Loucy (cell line): ENCODE measurements around the gene MYH9.

ENCODE experiments used
- H2AFZ ChIP-seq: fragments of 200-600 bp; sonication (generic); 2 replicates; pipeline ENCODE4 v1.6.0; 2016; ENCODE audit warnings: antibody characterized with exemption, mild to moderate bottlenecking, low read length, moderate library complexity
- H3F3A ChIP-seq: fragments of 200-600 bp; 2 replicates; pipeline ENCODE4 v1.6.0; 2016; ENCODE audit warnings: antibody characterized with exemption, low read depth, mild to moderate bottlenecking
- H3K27me3 ChIP-seq: fragments of 200-600 bp; sonication (generic); 2 replicates; pipeline ENCODE4 v1.6.1; 2014; ENCODE audit warnings: low read length, mild to moderate bottlenecking; ENCODE audit not compliant: insufficient read depth, poor library complexity, severe bottlenecking
- H3K36me3 ChIP-seq: fragments of 200-600 bp; sonication (generic); 2 replicates; pipeline ENCODE4 v1.6.1; 2016; ENCODE audit warnings: low read length; ENCODE audit not compliant: insufficient read depth
- H3K4me1 ChIP-seq: fragments of 200-600 bp; sonication (generic); 2 replicates; pipeline ENCODE4 v1.5.1; 2014; ENCODE audit warnings: low read length, mild to moderate bottlenecking; ENCODE audit not compliant: insufficient read depth, poor library complexity, severe bottlenecking
- H3K4me2 ChIP-seq: fragments of 200-600 bp; sonication (generic); 2 replicates; pipeline ENCODE4 v1.6.0; 2014; ENCODE audit warnings: antibody characterized with exemption, low read length, low read depth, mild to moderate bottlenecking; ENCODE audit not compliant: poor library complexity, severe bottlenecking
- H3K4me3 ChIP-seq: fragments of 200-600 bp; sonication (generic); 2 replicates; pipeline ENCODE4 v1.5.1; 2014; ENCODE audit warnings: low read length, mild to moderate bottlenecking, mixed read lengths; ENCODE audit not compliant: poor library complexity, severe bottlenecking
- H3K79me2 ChIP-seq: fragments of 200-600 bp; sonication (generic); 2 replicates; pipeline ENCODE4 v1.6.1; 2014; ENCODE audit warnings: low read length; ENCODE audit not compliant: insufficient read depth
- H3K9ac ChIP-seq: fragments of 200-600 bp; sonication (generic); 2 replicates; pipeline ENCODE4 v1.6.0; 2014; ENCODE audit warnings: mild to moderate bottlenecking, low read depth, low read length, moderate library complexity; ENCODE audit not compliant: poor library complexity, severe bottlenecking
- H3K9me2 ChIP-seq: fragments of 200-600 bp; sonication (generic); replicated peaks from 2 replicates; pipeline ENCODE4 v1.6.1; 2016; ENCODE audit warnings: low read depth, low read length, mixed read lengths
- H3K9me3 ChIP-seq: fragments of 200-600 bp; sonication (generic); 2 replicates; pipeline ENCODE4 v1.6.1; 2014; ENCODE audit warnings: mild to moderate bottlenecking, antibody characterized with exemption, low read length, low read depth; ENCODE audit not compliant: insufficient read depth
- H4K20me1 ChIP-seq: fragments of 200-600 bp; sonication (generic); 2 replicates; pipeline ENCODE4 v1.6.0; 2014; ENCODE audit warnings: antibody characterized with exemption, low read length, mild to moderate bottlenecking; ENCODE audit not compliant: insufficient read depth, poor library complexity, severe bottlenecking
- CTCF ChIP-seq: fragments of 200-600 bp; sonication (generic); conservative IDR thresholded peaks from 2 replicates; pipeline ENCODE4 v1.5.1; 2014; ENCODE audit warnings: mild to moderate bottlenecking, antibody characterized with exemption, low read length
- EZH2phosphoT487 ChIP-seq: fragments of 200-600 bp; IDR thresholded peaks from 2 replicates; pipeline ENCODE4 v1.6.1; 2018; ENCODE audit warnings: antibody characterized with exemption, mild to moderate bottlenecking, moderate library complexity, borderline replicate concordance

MYH9 gene

GRCh38 chr22:36298118-36298517, 89.6 kb downstream of the MYH9 start:
- Histone ChIP-seq H3K9ac (no peak overlapping the region), H3K4me2 (no peak overlapping the region), H2AFZ (no peak overlapping the region), H4K20me1 (peaks cover 5% of the 10 kb centered on the region), H3K4me3 (no peak overlapping the region), H3K27me3 (no peaks in the 10 kb centered on the region), H3K9me3 (no peaks in the 10 kb centered on the region), H3K9me2 (no peaks in the 10 kb centered on the region), H3K36me3 (peaks cover 100% of the 10 kb centered on the region), H3F3A (no peaks in the 10 kb centered on the region; the same call in 1 of the 2 replicates), H3K4me1 (no peaks in the 10 kb centered on the region), H3K79me2 (no peaks in the 10 kb centered on the region)
- TF ChIP-seq EZH2phosphoT487 (no peak), CTCF (no peak)

- H3K4me1 ChIP-seq: no peaks in the 10 kb centered on the region
- H3K4me2 ChIP-seq: no peak overlapping the region
- no peak overlapping the region for H3K4me3 ChIP-seq
- no peak overlapping the region for H3K9ac ChIP-seq
- H3K9me3 ChIP-seq: no peaks in the 10 kb centered on the region
- no peaks in the 10 kb centered on the region for H3K27me3 ChIP-seq
- TF ChIP-seq CTCF (no peak), EZH2phosphoT487 (no peak)
- H3K36me3 ChIP-seq: peaks cover 100% of the 10 kb centered on the region
- no peaks in the 10 kb centered on the region for H3K9me2 ChIP-seq
- H3F3A ChIP-seq: no peaks in the 10 kb centered on the region; the same call in 1 of the 2 replicates
- peaks cover 5% of the 10 kb centered on the region for H4K20me1 ChIP-seq
- no peaks in the 10 kb centered on the region for H3K79me2 ChIP-seq
- no peak overlapping the region for H2AFZ ChIP-seq
Observed at GRCh38 chr22:36297568-36297967, 90.2 kb downstream of the MYH9 start.

GRCh38 chr22:36296690-36297089, 91.1 kb downstream of the MYH9 start:
- Histone ChIP-seq H3K4me2 (no peak overlapping the region), H3K9me2 (no peaks in the 10 kb centered on the region), H3F3A (no peaks in the 10 kb centered on the region), H3K9ac (no peak overlapping the region), H3K79me2 (no peaks in the 10 kb centered on the region), H4K20me1 (peaks cover 5% of the 10 kb centered on the region), H3K4me1 (no peaks in the 10 kb centered on the region), H3K36me3 (peaks cover 100% of the 10 kb centered on the region), H3K27me3 (no peaks in the 10 kb centered on the region), H2AFZ (no peak overlapping the region), H3K9me3 (no peaks in the 10 kb centered on the region), H3K4me3 (no peak overlapping the region)
- no peak for TF ChIP-seq CTCF
- TF ChIP-seq EZH2phosphoT487: no peak
